H9 (cell line): ENCODE data around the gene OR6B1. TPM values are rescaled to one million over a fixed set of nuclear protein-coding genes. Genes with fewer than 3 reads are reported as not detected.

Experiments
- DNase-seq: peaks from one replicate; pipeline ENCODE4 v3.0.0-alpha.2; 2017
- H2AFZ ChIP-seq: one replicate; pipeline ENCODE4 v1.6.1; 2013; ENCODE audit warnings: mild to moderate bottlenecking, low read length, control low read depth, moderate library complexity
- H2AK5ac ChIP-seq: 2 replicates; pipeline ENCODE4 v1.6.1; 2013; ENCODE audit warnings: low read length, control low read depth, mixed read lengths; ENCODE audit not compliant: insufficient read length
- H2BK120ac ChIP-seq: one replicate; pipeline ENCODE4 v1.6.1; 2013; ENCODE audit warnings: low read depth, mild to moderate bottlenecking, low read length, control low read depth, inconsistent platforms; ENCODE audit not compliant: poor library complexity, severe bottlenecking
- H2BK12ac ChIP-seq: 2 replicates; pipeline ENCODE4 v1.6.1; 2013; ENCODE audit warnings: low read length, control low read depth, mixed read lengths, low read depth; ENCODE audit not compliant: insufficient read length
- H2BK15ac ChIP-seq: 2 replicates; pipeline ENCODE4 v1.6.1; 2013; ENCODE audit warnings: low read depth, low read length, control low read depth
- H2BK20ac ChIP-seq: one replicate; pipeline ENCODE4 v1.6.1; 2013; ENCODE audit warnings: low read depth, mild to moderate bottlenecking, low read length, control low read depth, inconsistent platforms; ENCODE audit not compliant: poor library complexity, severe bottlenecking
- H2BK5ac ChIP-seq: 2 replicates; pipeline ENCODE4 v1.6.1; 2013; ENCODE audit warnings: low read length, control low read depth, mixed read lengths; ENCODE audit not compliant: insufficient read length
- H3K14ac ChIP-seq: 2 replicates; pipeline ENCODE4 v1.6.1; 2013; ENCODE audit warnings: low read length, control low read depth; ENCODE audit not compliant: insufficient read depth
- H3K18ac ChIP-seq: 2 replicates; pipeline ENCODE4 v1.6.1; 2013; ENCODE audit warnings: low read depth, mild to moderate bottlenecking, mixed read lengths, low read length, control low read depth; ENCODE audit not compliant: insufficient read length
- H3K23ac ChIP-seq: 2 replicates; pipeline ENCODE4 v1.6.1; 2013; ENCODE audit warnings: low read length, control low read depth, mixed read lengths, low read depth; ENCODE audit not compliant: insufficient read length
- H3K23me2 ChIP-seq: 2 replicates; pipeline ENCODE4 v1.6.1; 2013; ENCODE audit warnings: low read depth, mild to moderate bottlenecking, mixed read lengths, low read length, control low read depth; ENCODE audit not compliant: insufficient read length, poor library complexity, severe bottlenecking
- H3K27ac ChIP-seq: 2 replicates; pipeline ENCODE4 v1.5.1; 2013; ENCODE audit warnings: low read length, control low read depth, mixed read lengths, low read depth; ENCODE audit not compliant: insufficient read length
- H3K27me3 ChIP-seq: 2 replicates; pipeline ENCODE4 v1.6.1; 2013; ENCODE audit warnings: low read length, control low read depth, inconsistent platforms; ENCODE audit not compliant: insufficient read depth
- H3K4ac ChIP-seq: 2 replicates; pipeline ENCODE4 v1.6.1; 2013; ENCODE audit warnings: low read depth, mild to moderate bottlenecking, control low read depth, inconsistent platforms, low read length, moderate library complexity
- H3K4me1 ChIP-seq: 2 replicates; pipeline ENCODE4 v1.6.1; 2013; ENCODE audit warnings: low read length, control low read depth, inconsistent platforms; ENCODE audit not compliant: insufficient read depth
- H3K4me2 ChIP-seq: 2 replicates; pipeline ENCODE4 v1.6.1; 2013; ENCODE audit warnings: low read length, control low read depth, mixed read lengths; ENCODE audit not compliant: insufficient read length, insufficient read depth
- H3K56ac ChIP-seq: 2 replicates; pipeline ENCODE4 v1.6.1; 2013; ENCODE audit warnings: low read depth, mild to moderate bottlenecking, mixed read lengths, low read length, control low read depth; ENCODE audit not compliant: insufficient read length
- H3K79me1 ChIP-seq: 2 replicates; pipeline ENCODE4 v1.6.1; 2013; ENCODE audit warnings: low read depth, mild to moderate bottlenecking, moderate library complexity, low read length, control low read depth, inconsistent platforms; ENCODE audit not compliant: insufficient read depth, poor library complexity, severe bottlenecking
- H3K79me2 ChIP-seq: 2 replicates; pipeline ENCODE4 v1.6.1; 2013; ENCODE audit warnings: low read length, control low read depth, inconsistent platforms; ENCODE audit not compliant: insufficient read depth
- H3K9ac ChIP-seq: 2 replicates; pipeline ENCODE4 v1.6.1; 2013; ENCODE audit warnings: low read length, control low read depth, mixed read lengths; ENCODE audit not compliant: insufficient read length; ENCODE audit errors: extremely low read depth
- H3K9me3 ChIP-seq: one replicate; pipeline ENCODE4 v1.6.1; 2013; ENCODE audit warnings: low read depth, low read length, inconsistent platforms; ENCODE audit not compliant: control insufficient read depth
- H3T11ph ChIP-seq: one replicate; pipeline ENCODE4 v1.6.1; 2013; ENCODE audit warnings: mild to moderate bottlenecking, low read length, control low read depth, inconsistent platforms
- H4K20me1 ChIP-seq: one replicate; pipeline ENCODE4 v1.6.1; 2013; ENCODE audit not compliant: control insufficient read depth, insufficient read length, insufficient read depth
- H4K5ac ChIP-seq: 2 replicates; pipeline ENCODE4 v1.6.1; 2013; ENCODE audit warnings: low read depth, mild to moderate bottlenecking, mixed read lengths, low read length, control low read depth; ENCODE audit not compliant: insufficient read length
- H4K8ac ChIP-seq: replicated peaks from 2 replicates; pipeline ENCODE4 v1.6.1; 2013; ENCODE audit warnings: low read length, control low read depth, mixed read lengths, low read depth; ENCODE audit not compliant: insufficient read length
- H4K91ac ChIP-seq: 2 replicates; pipeline ENCODE4 v1.6.1; 2013; ENCODE audit warnings: low read depth, mild to moderate bottlenecking, moderate library complexity, mixed read lengths, low read length, control low read depth; ENCODE audit not compliant: insufficient read length
- H3K27ac Mint-ChIP-seq, 3 experiments: 2 replicates in 2 of 3; 3 replicates in 1 of 3; pipeline ENCODE4 v1.8.0; 2020 to 2021; ENCODE audit warnings: mixed read lengths in 3 of 3, mild to moderate bottlenecking in 1 of 3, moderate library complexity in 1 of 3
- H3K27me3 Mint-ChIP-seq: 2 replicates; pipeline ENCODE4 v1.8.0; 2021; ENCODE audit warnings: low read depth, mild to moderate bottlenecking, moderate library complexity, mixed read lengths
- H3K36me3 Mint-ChIP-seq, 3 experiments: 2 replicates in 2 of 3; 3 replicates in 1 of 3; pipeline ENCODE4 v1.8.0; 2020 to 2021; ENCODE audit warnings: low read depth in 3 of 3, mixed read lengths in 3 of 3; ENCODE audit not compliant: insufficient read depth in 1 of 3
- H3K4me1 Mint-ChIP-seq, 2 experiments: 2 replicates each; pipeline ENCODE4 v1.8.0; 2020; ENCODE audit warnings: mixed read lengths in 2 of 2
- H3K4me3 Mint-ChIP-seq, 2 experiments: 2 replicates in 1 of 2; 3 replicates in 1 of 2; pipeline ENCODE4 v1.8.0; 2020 to 2021; ENCODE audit warnings: mild to moderate bottlenecking in 2 of 2, mixed read lengths in 2 of 2, moderate library complexity in 1 of 2
- H3K9me3 Mint-ChIP-seq, 2 experiments: 2 replicates in 1 of 2; 3 replicates in 1 of 2; pipeline ENCODE4 v1.8.0; 2020; ENCODE audit warnings: mild to moderate bottlenecking in 2 of 2, mixed read lengths in 2 of 2, moderate library complexity in 1 of 2
- WGBS: extraction: QIAGEN DNeasy Blood & Tissue Kit; methylation state at CpG from one replicate; pipeline ENCODE4 v1.1.7; 2013; ENCODE audit warnings: missing lambda C conversion rate, low lambda C conversion rate, mixed read lengths; ENCODE audit not compliant: insufficient read length; ENCODE audit errors: extremely low coverage; 5-methylcytosine and 5-hydroxymethylcytosine counted together
- total RNA-seq: library from RNA; stranded (reverse); gene quantifications from 2 replicates; pipeline ENCODE4 v1.2.1, GENCODE V29; 2021
- TF ChIP-seq, protein P1 (sequence below): fragments of 200-600 bp; sonication (generic); conservative IDR thresholded peaks from 3 replicates; pipeline ENCODE4 v1.8.0; 2021; ENCODE audit warnings: antibody characterized with exemption, mild to moderate bottlenecking

OR6B1 gene
- total RNA-seq, 1 experiment from 2014 or later, result not detected

- Mint-ChIP-seq H3K4me3 (no peak overlapping the region), H3K36me3 (peaks cover 2 to 11% (median 2%) of the 10 kb centered on the region in 3 experiments; a peak in 4 of 7 replicates)
- no peaks in the 10 kb centered on the region for H3K23me2 ChIP-seq
Observed at GRCh38 chr7:144057954-144058353, 57.8 kb downstream of the OR6B1 start.

More at GRCh38 chr7:144057954-144058353, 57.8 kb downstream of the OR6B1 start:
- Histone ChIP-seq H3K27ac (no peak overlapping the region), H3K14ac (no peak overlapping the region), H2BK120ac (no peak overlapping the region), H4K20me1 (no peaks in the 10 kb centered on the region), H3K9ac (no peak overlapping the region), H3K4me2 (no peak overlapping the region), H3K23ac (no peak overlapping the region), H2BK12ac (no peak overlapping the region), H4K5ac (no peak overlapping the region), H2BK15ac (no peak overlapping the region), H3K4me1 (no peaks in the 10 kb centered on the region), H3K4ac (no peak overlapping the region), H3K27me3 (no peaks in the 10 kb centered on the region), H4K8ac (no peak overlapping the region), H2AK5ac (no peak overlapping the region), H3T11ph (no peak overlapping the region), H4K91ac (no peak overlapping the region), H3K79me2 (no peaks in the 10 kb centered on the region), H3K79me1 (no peaks in the 10 kb centered on the region), H2BK20ac (no peak overlapping the region), H2BK5ac (no peak overlapping the region), H3K9me3 (no peaks in the 10 kb centered on the region), H2AFZ (no peak overlapping the region), H3K56ac (no peak overlapping the region), H3K18ac (no peak overlapping the region)
- no peaks in the 10 kb centered on the region for H3K27me3 Mint-ChIP-seq
- no CpG with 5 or more reads among the region's 3 CpGs for WGBS
- no peak overlapping the region; a peak in 1 of 7 replicates for H3K27ac Mint-ChIP-seq
- peaks cover 9 to 10% of the 10 kb centered on the region in 2 experiments; a peak in 4 of 5 replicates for H3K9me3 Mint-ChIP-seq
- DNase-seq, result no peak
- TF ChIP-seq, protein P1, sequence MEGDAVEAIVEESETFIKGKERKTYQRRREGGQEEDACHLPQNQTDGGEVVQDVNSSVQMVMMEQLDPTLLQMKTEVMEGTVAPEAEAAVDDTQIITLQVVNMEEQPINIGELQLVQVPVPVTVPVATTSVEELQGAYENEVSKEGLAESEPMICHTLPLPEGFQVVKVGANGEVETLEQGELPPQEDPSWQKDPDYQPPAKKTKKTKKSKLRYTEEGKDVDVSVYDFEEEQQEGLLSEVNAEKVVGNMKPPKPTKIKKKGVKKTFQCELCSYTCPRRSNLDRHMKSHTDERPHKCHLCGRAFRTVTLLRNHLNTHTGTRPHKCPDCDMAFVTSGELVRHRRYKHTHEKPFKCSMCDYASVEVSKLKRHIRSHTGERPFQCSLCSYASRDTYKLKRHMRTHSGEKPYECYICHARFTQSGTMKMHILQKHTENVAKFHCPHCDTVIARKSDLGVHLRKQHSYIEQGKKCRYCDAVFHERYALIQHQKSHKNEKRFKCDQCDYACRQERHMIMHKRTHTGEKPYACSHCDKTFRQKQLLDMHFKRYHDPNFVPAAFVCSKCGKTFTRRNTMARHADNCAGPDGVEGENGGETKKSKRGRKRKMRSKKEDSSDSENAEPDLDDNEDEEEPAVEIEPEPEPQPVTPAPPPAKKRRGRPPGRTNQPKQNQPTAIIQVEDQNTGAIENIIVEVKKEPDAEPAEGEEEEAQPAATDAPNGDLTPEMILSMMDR, result no peak
- H3K4me1 Mint-ChIP-seq, result peaks cover 7 to 11% of the 10 kb centered on the region in 2 experiments

Other genes with a start within 250 kb of the OR6B1 start
- not detected in 2 replicates for gene CTAGE6, start 242.6 kb upstream of the OR6B1 start, total RNA-seq
- 43.9 and 46.8 TPM in 2 replicates for gene TCAF1, start 98.1 kb upstream of the OR6B1 start, total RNA-seq
- not detected in 2 replicates for gene OR2F2, start 65.1 kb upstream of the OR6B1 start, total RNA-seq
- gene OR2F1, start 45.5 kb upstream of the OR6B1 start, total RNA-seq, result not detected in 2 replicates
- not detected in 2 replicates for gene OR2A5, start 48.6 kb downstream of the OR6B1 start, total RNA-seq
- 0.13 TPM in 1 of 2 replicates, not detected in the other for gene OR2A25, start 69.5 kb downstream of the OR6B1 start, total RNA-seq
- not detected in 2 replicates for gene OR2A12, start 86.0 kb downstream of the OR6B1 start, total RNA-seq
- not detected in 2 replicates for gene OR2A2, start 109.3 kb downstream of the OR6B1 start, total RNA-seq
- not detected in 2 replicates for gene OR2A14, start 122.9 kb downstream of the OR6B1 start, total RNA-seq
- 4.8 and 6.2 TPM in 2 replicates for gene CTAGE4, start 183.1 kb downstream of the OR6B1 start, total RNA-seq
- gene ARHGEF35, start 195.5 kb downstream of the OR6B1 start, total RNA-seq, result 18.6 and 19.2 TPM in 2 replicates
- not detected in 2 replicates for gene OR2A42, start 239.3 kb downstream of the OR6B1 start, total RNA-seq